H1 (cell line): ENCODE results near the gene ANO2.

ENCODE experiments used
- CTCF ChIP-seq, 3 experiments: IDR thresholded peaks; 1 replicate in 2 of 3; 2 replicates in 1 of 3; pipeline versions ENCODE4 v1.5.1 to v1.6.1; 2011; ENCODE audit warnings: low read length in 3 of 3, mild to moderate bottlenecking in 3 of 3, inconsistent platforms in 2 of 3, low read depth in 1 of 3, moderate library complexity in 1 of 3; ENCODE audit not compliant: insufficient read depth in 1 of 3; ENCODE audit errors: control extremely low read depth in 1 of 3
- EP300 ChIP-seq, 2 experiments: IDR thresholded peaks; 1 replicate in 1 of 2; 2 replicates in 1 of 2; pipeline ENCODE4 v1.6.1; 2011 to 2012; ENCODE audit warnings: low read depth in 2 of 2, low read length in 2 of 2, mild to moderate bottlenecking in 2 of 2, borderline replicate concordance in 1 of 2, inconsistent platforms in 1 of 2, moderate library complexity in 1 of 2
- POLR2AphosphoS5 ChIP-seq: IDR thresholded peaks from 2 replicates; pipeline ENCODE4 v1.6.1; 2011; ENCODE audit warnings: low read depth, low read length
- SIN3A ChIP-seq, 2 experiments: IDR thresholded peaks in 1 of 2; conservative IDR thresholded peaks in 1 of 2; 2 replicates each; pipeline ENCODE4 v1.6.1; 2011 to 2012; ENCODE audit warnings: low read length in 2 of 2, improper control_type of control experiment in 1 of 2, low read depth in 1 of 2, mild to moderate bottlenecking in 1 of 2

- no peak for TF ChIP-seq CTCF (IDR thresholded peaks at IDR 0.05; ENCODE audit: control extremely low read depth in 1 of 3, insufficient read depth in 1 of 3, low read depth in 1 of 3, low read length in 3 of 3)
- TF ChIP-seq POLR2AphosphoS5 = no peak
- no peak for TF ChIP-seq EP300 (IDR thresholded peaks at IDR 0.05; ENCODE audit: borderline replicate concordance in 1 of 2, low read depth in 2 of 2, low read length in 2 of 2)
- TF ChIP-seq SIN3A (conservative IDR thresholded peaks at IDR 0.05 in 1 of 2, IDR thresholded peaks at IDR 0.05 in 1 of 2; ENCODE audit: low read depth in 1 of 2, low read length in 2 of 2) = no peak
Observed at GRCh38 chr12:5807514-5808219, 137.4 kb downstream of the ANO2 start.
